GM12878 (cell line): Measurements from ENCODE around the gene DNAAF6.

ENCODE experiments used
- CTCF ChIP-seq, 3 experiments: IDR thresholded peaks in 2 of 3; conservative IDR thresholded peaks in 1 of 3; 2 replicates each; pipeline ENCODE4 v1.5.1; 2011; ENCODE audit warnings: low read depth in 3 of 3, low read length in 3 of 3, mild to moderate bottlenecking in 3 of 3, control low read depth in 2 of 3, moderate library complexity in 2 of 3, inconsistent platforms in 1 of 3, mixed read lengths in 1 of 3; ENCODE audit not compliant: control insufficient read depth in 2 of 3, insufficient read depth in 1 of 3; ENCODE audit errors: extremely low read depth in 1 of 3
- GABPA ChIP-seq: IDR thresholded peaks from 2 replicates; pipeline ENCODE4 v1.6.1; 2014; ENCODE audit warnings: antibody characterized with exemption, low read depth, mild to moderate bottlenecking, inconsistent platforms
- RAD21 ChIP-seq: IDR thresholded peaks from 2 replicates; pipeline ENCODE4 v1.6.1; 2011; ENCODE audit warnings: mild to moderate bottlenecking, low read depth, low read length, moderate library complexity; ENCODE audit not compliant: insufficient read depth
- SRF ChIP-seq, 2 experiments: IDR thresholded peaks; 2 replicates each; pipeline ENCODE4 v1.6.1; 2011; ENCODE audit warnings: low read depth in 2 of 2, low read length in 2 of 2, mild to moderate bottlenecking in 1 of 2, moderate library complexity in 1 of 2
- YBX1 ChIP-seq: fragments of 450-650 bp; IDR thresholded peaks from 2 replicates; pipeline ENCODE4 v1.6.1; 2016; ENCODE audit warnings: antibody characterized with exemption
- TF ChIP-seq, protein P1 (sequence below): IDR thresholded peaks from 2 replicates; pipeline ENCODE4 v1.6.1; 2011; ENCODE audit warnings: borderline replicate concordance, low read depth, mild to moderate bottlenecking, moderate library complexity, mixed read lengths, low read length; ENCODE audit not compliant: insufficient read depth; ENCODE audit errors: extremely low read length
- TF ChIP-seq, protein P2 (sequence below): IDR thresholded peaks from 2 replicates; pipeline ENCODE4 v1.6.1; 2011; ENCODE audit warnings: low read depth, mild to moderate bottlenecking, low read length, moderate library complexity, borderline replicate concordance; ENCODE audit errors: extremely low read depth

- TF ChIP-seq CTCF (IDR thresholded peaks at IDR 0.05 in 2 of 3, conservative IDR thresholded peaks at IDR 0.05 in 1 of 3; ENCODE audit: control insufficient read depth in 2 of 3, extremely low read depth in 1 of 3, insufficient read depth in 1 of 3, low read depth in 3 of 3, low read length in 3 of 3) (no peak), RAD21 (no peak), SRF (IDR thresholded peaks at IDR 0.05; ENCODE audit: low read depth in 2 of 2, low read length in 2 of 2) (no peak), GABPA (no peak), YBX1 (no peak)
- TF ChIP-seq, protein P1, sequence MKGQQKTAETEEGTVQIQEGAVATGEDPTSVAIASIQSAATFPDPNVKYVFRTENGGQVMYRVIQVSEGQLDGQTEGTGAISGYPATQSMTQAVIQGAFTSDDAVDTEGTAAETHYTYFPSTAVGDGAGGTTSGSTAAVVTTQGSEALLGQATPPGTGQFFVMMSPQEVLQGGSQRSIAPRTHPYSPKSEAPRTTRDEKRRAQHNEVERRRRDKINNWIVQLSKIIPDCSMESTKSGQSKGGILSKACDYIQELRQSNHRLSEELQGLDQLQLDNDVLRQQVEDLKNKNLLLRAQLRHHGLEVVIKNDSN = no peak
- TF ChIP-seq, protein P2, sequence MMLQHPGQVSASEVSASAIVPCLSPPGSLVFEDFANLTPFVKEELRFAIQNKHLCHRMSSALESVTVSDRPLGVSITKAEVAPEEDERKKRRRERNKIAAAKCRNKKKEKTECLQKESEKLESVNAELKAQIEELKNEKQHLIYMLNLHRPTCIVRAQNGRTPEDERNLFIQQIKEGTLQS = no peak
These were observed at the start of gene DNAAF6, which contains the start of gene NUP62CL for GRCh38 chrX:107205770-107206696.
